SK-N-SH treated with all-trans-retinoic acid at 6 μM for 48 hours (cell line): ENCODE results near the gene TGFBR2.

Experiments used
- ATAC-seq: fragments of 200-7000 bp; cut with Tn5 transposase; 3 replicates; pipeline ENCODE4 v1.9.1; 2020; ENCODE audit warnings: mild to moderate bottlenecking, moderate library complexity
- ARNTL ChIP-seq: fragments of 450-650 bp; formaldehyde crosslinking; IDR thresholded peaks from 2 replicates; pipeline ENCODE4 v1.5.0; 2020; ENCODE audit warnings: low read depth, mild to moderate bottlenecking, moderate library complexity, borderline replicate concordance
- BACH2 ChIP-seq: fragments of 250-450 bp; sonication (Bioruptor Pico); IDR thresholded peaks from 2 replicates; pipeline ENCODE4 v1.9.0; 2021; ENCODE audit warnings: mild to moderate bottlenecking, borderline replicate concordance
- CREB5 ChIP-seq: fragments of 250-450 bp; sonication (Bioruptor Pico); IDR thresholded peaks from 2 replicates; pipeline ENCODE4 v1.5.1; 2020; ENCODE audit warnings: low read depth, mild to moderate bottlenecking, moderate library complexity
- CSDC2 ChIP-seq: fragments of 250-450 bp; sonication (Bioruptor Pico); IDR thresholded peaks from 2 replicates; pipeline ENCODE4 v1.5.0; 2020; ENCODE audit warnings: mild to moderate bottlenecking, moderate library complexity
- CSRNP3 ChIP-seq: fragments of 250-450 bp; sonication (Bioruptor Pico); IDR thresholded peaks from 2 replicates; pipeline ENCODE4 v1.5.1; 2021; ENCODE audit warnings: mild to moderate bottlenecking, moderate library complexity
- ESRRG ChIP-seq: fragments of 250-450 bp; sonication (Bioruptor Pico); IDR thresholded peaks from 2 replicates; pipeline ENCODE4 v1.6.1; 2021; ENCODE audit warnings: mild to moderate bottlenecking
- GLIS3 ChIP-seq: fragments of 250-450 bp; sonication (Bioruptor Pico); IDR thresholded peaks from 2 replicates; pipeline ENCODE4 v1.5.0; 2020; ENCODE audit warnings: mild to moderate bottlenecking, moderate library complexity
- ISL1 ChIP-seq: fragments of 250-450 bp; sonication (Bioruptor Pico); IDR thresholded peaks from 2 replicates; pipeline ENCODE4 v2.1.2; 2022; ENCODE audit warnings: mild to moderate bottlenecking, moderate library complexity
- OSR1 ChIP-seq: fragments of 250-450 bp; sonication (Bioruptor Pico); IDR thresholded peaks from 2 replicates; pipeline ENCODE4 v1.8.0; 2022; ENCODE audit warnings: moderate library complexity, mild to moderate bottlenecking, inconsistent platforms
- POU6F1 ChIP-seq: fragments of 250-450 bp; sonication (Bioruptor Pico); IDR thresholded peaks from 2 replicates; pipeline ENCODE4 v1.8.0; 2021; ENCODE audit warnings: low read depth, mild to moderate bottlenecking, moderate library complexity, borderline replicate concordance
- PPARA ChIP-seq: fragments of 250-450 bp; sonication (Bioruptor Pico); IDR thresholded peaks from 2 replicates; pipeline ENCODE4 v1.5.0; 2020; ENCODE audit warnings: mild to moderate bottlenecking, borderline replicate concordance
- RARB ChIP-seq: fragments of 250-450 bp; sonication (Bioruptor Pico); IDR thresholded peaks from 2 replicates; pipeline ENCODE4 v1.8.0; 2021; ENCODE audit warnings: mild to moderate bottlenecking, moderate library complexity
- SNAI2 ChIP-seq: fragments of 250-450 bp; sonication (Bioruptor Pico); IDR thresholded peaks from 2 replicates; pipeline ENCODE4 v1.5.0; 2020; ENCODE audit warnings: mild to moderate bottlenecking, moderate library complexity
- TCF4 ChIP-seq: fragments of 250-450 bp; sonication (Bioruptor Pico); IDR thresholded peaks from 2 replicates; pipeline ENCODE4 v1.8.0; 2021; ENCODE audit warnings: mild to moderate bottlenecking, moderate library complexity, borderline replicate concordance
- TOX ChIP-seq: fragments of 250-450 bp; sonication (Bioruptor Pico); IDR thresholded peaks from 2 replicates; pipeline ENCODE4 v1.8.0; 2021; ENCODE audit warnings: mild to moderate bottlenecking, moderate library complexity, borderline replicate concordance
- TSHZ2 ChIP-seq: fragments of 250-450 bp; sonication (Bioruptor Pico); IDR thresholded peaks from 2 replicates; pipeline ENCODE4 v1.5.0; 2020; ENCODE audit warnings: mild to moderate bottlenecking, moderate library complexity
- ZC3H10 ChIP-seq: fragments of 250-450 bp; sonication (Bioruptor Pico); IDR thresholded peaks from 2 replicates; pipeline ENCODE4 v1.5.1; 2021; ENCODE audit warnings: mild to moderate bottlenecking, moderate library complexity
- ZFP3 ChIP-seq: fragments of 250-450 bp; sonication (Bioruptor Pico); IDR thresholded peaks from 2 replicates; pipeline ENCODE4 v1.5.0; 2020; ENCODE audit warnings: mild to moderate bottlenecking, moderate library complexity
- ZFP30 ChIP-seq: fragments of 450-650 bp; formaldehyde crosslinking; IDR thresholded peaks from 2 replicates; pipeline ENCODE4 v1.5.0; 2022; ENCODE audit warnings: mild to moderate bottlenecking, moderate library complexity
- ZNF565 ChIP-seq: fragments of 450-650 bp; formaldehyde crosslinking; conservative IDR thresholded peaks from 2 replicates; pipeline ENCODE4 v1.5.0; 2020; ENCODE audit warnings: low read depth, mild to moderate bottlenecking, moderate library complexity
- ZNF70 ChIP-seq: fragments of 450-650 bp; formaldehyde crosslinking; IDR thresholded peaks from 2 replicates; pipeline ENCODE4 v1.5.0; 2020; ENCODE audit warnings: mild to moderate bottlenecking, moderate library complexity
- ZNF8 ChIP-seq: fragments of 450-650 bp; formaldehyde crosslinking; IDR thresholded peaks from 2 replicates; pipeline ENCODE4 v1.5.0; 2020; ENCODE audit warnings: mild to moderate bottlenecking, moderate library complexity

TGFBR2 gene

GRCh38 chr3:30680789-30681648 lies 74.6 kb downstream of the TGFBR2 start:
- TF ChIP-seq CREB5 (no peak), TCF4 (CRISPR knock-in tag) (peak; percentile 43; the same call in 1 of the 2 replicates)
- peak; percentile 77 for ATAC-seq

GRCh38 chr3:30681649-30682211 lies 75.3 kb downstream of the TGFBR2 start:
- TF ChIP-seq ZNF565: no peak
- TF ChIP-seq ISL1 (CRISPR knock-in tag): no peak
- TF ChIP-seq TOX: no peak
- TF ChIP-seq CSDC2 (CRISPR knock-in tag): no peak
- peak; percentile 61 for ATAC-seq

GRCh38 chr3:30682434-30683155 lies 76.2 kb downstream of the TGFBR2 start:
- TF ChIP-seq OSR1 (CRISPR knock-in tag): no peak
- TF ChIP-seq GLIS3 (CRISPR knock-in tag): no peak
- no peak for TF ChIP-seq SNAI2
- TF ChIP-seq ZNF565: no peak
- TF ChIP-seq CSDC2 (CRISPR knock-in tag): no peak
- no peak for TF ChIP-seq ZFP30
- no peak for TF ChIP-seq RARB (CRISPR knock-in tag)
- no peak for TF ChIP-seq POU6F1 (CRISPR knock-in tag)
- TF ChIP-seq ZC3H10: no peak
- no peak for TF ChIP-seq ARNTL (CRISPR knock-in tag)
- TF ChIP-seq ZFP3 (CRISPR knock-in tag): no peak
- no peak for TF ChIP-seq ESRRG (CRISPR knock-in tag)
- TF ChIP-seq CSRNP3 (CRISPR knock-in tag): no peak
- no peak for TF ChIP-seq ZNF8
- no peak for ATAC-seq

- no peak for ATAC-seq
- TF ChIP-seq ESRRG (CRISPR knock-in tag) (no peak), CREB5 (no peak), ZNF565 (no peak), CSDC2 (CRISPR knock-in tag) (no peak), ZNF70 (CRISPR knock-in tag) (no peak), ARNTL (CRISPR knock-in tag) (no peak), TSHZ2 (no peak), ZC3H10 (no peak), OSR1 (CRISPR knock-in tag) (no peak), TCF4 (CRISPR knock-in tag) (no peak), ZNF8 (no peak), TOX (no peak), PPARA (CRISPR knock-in tag) (no peak), GLIS3 (CRISPR knock-in tag) (no peak), BACH2 (no peak)
These were observed 77.4 kb downstream of the TGFBR2 start for GRCh38 chr3:30683769-30684168.
